Right lobe of liver (tissue), 6 donors: ENCODE results near the gene SHMT2. TPM values are rescaled to one million over a fixed set of nuclear protein-coding genes. Genes with fewer than 3 reads are reported as not detected.

Experiments used
- ATAC-seq, 4 donors: fragments of 200-7000 bp; cut with Tn5 transposase; one replicate each; pipeline ENCODE4 v1.9.1; 2020; ENCODE audit warnings: mild to moderate bottlenecking in 4 of 4, moderate library complexity in 4 of 4
- DNase-seq, 3 donors: peaks; one replicate each; pipeline ENCODE4 v3.0.0-alpha.2; 2020
- H3K27ac ChIP-seq, 3 donors: fragments of 200-600 bp; one replicate each; pipeline ENCODE4 v1.8.0; 2022
- H3K27me3 ChIP-seq, 2 donors: fragments of 200-600 bp; one replicate each; pipeline ENCODE4 v1.8.0; 2022
- H3K36me3 ChIP-seq, 4 donors: fragments of 200-600 bp; sonication (generic) in 1 of 4; one replicate each; pipeline versions ENCODE4 v1.5.1 to v1.8.0; 2017 to 2022; ENCODE audit warnings: control low read depth in 1 of 4
- H3K4me1 ChIP-seq, 4 donors: fragments of 200-600 bp; sonication (generic) in 1 of 4; one replicate each; pipeline versions ENCODE4 v1.5.1 to v1.8.0; 2017 to 2022; ENCODE audit warnings: control low read depth in 1 of 4
- H3K4me3 ChIP-seq, 3 donors: fragments of 200-600 bp; one replicate each; pipeline ENCODE4 v1.8.0; 2022
- H3K9me3 ChIP-seq, 4 donors: fragments of 200-600 bp; sonication (generic) in 1 of 4; one replicate each; pipeline versions ENCODE4 v1.5.1 to v1.8.0; 2017 to 2022; ENCODE audit warnings: control low read depth in 1 of 4
- POLR2A ChIP-seq: fragments of 450-650 bp; IDR thresholded peaks from one replicate; pipeline ENCODE4 v1.6.1; 2017; ENCODE audit warnings: antibody characterized with exemption, mild to moderate bottlenecking
- WGBS: methylation state at CpG from one replicate; pipeline ENCODE4 v1.1.6; 2018; ENCODE audit warnings: low coverage, low lambda C conversion rate; ENCODE audit not compliant: insufficient coverage; ENCODE audit errors: missing lambda C conversion rate; 5-methylcytosine and 5-hydroxymethylcytosine counted together
- intact Hi-C, 2 donors: fragments of 100-400 bp; cut with DNase I; formaldehyde crosslinking; loops; one replicate each; pipeline versions ENCODE4 v1.11.2 to v1.14.1; 2022
- total RNA-seq, 6 experiments: library from RNA; depleted of rRNA in 2 of 6; stranded (reverse); fragments of >200 nt in 2 of 6; fragmentation: NEBNext Ultra II Directional in 3 of 6; extraction: Animal tissue kit (Norgen Biotek cat#: 25700) in 3 of 6; gene quantifications; one replicate each; pipeline versions ENCODE4 v1.1.0 to v1.2.4, GENCODE V29; 2016 to 2023
- TF ChIP-seq, protein P1 (sequence below), 4 donors: fragments of 200-600 bp in 3 of 4; fragments of 450-650 bp in 1 of 4; IDR thresholded peaks; one replicate each; pipeline versions ENCODE4 v1.5.1 to v1.8.0; 2016 to 2022; ENCODE audit warnings: antibody characterized with exemption in 4 of 4, mild to moderate bottlenecking in 2 of 4
- donor health status: DM: no; HTN: yes; CAD: no.
- donor health status: DM: no; HTN: no; CAD: no.
- donor health status: DM: no; HTN: no; CAD: no.
- donor health status: DM: no; HTN: yes; CAD: no.
- donor health status: DM: no; HTN: yes; CAD: no.

The SHMT2 gene
- total RNA-seq, 6 experiments from 2014 or later: 157 to 228 (median 194) TPM

DNA sequence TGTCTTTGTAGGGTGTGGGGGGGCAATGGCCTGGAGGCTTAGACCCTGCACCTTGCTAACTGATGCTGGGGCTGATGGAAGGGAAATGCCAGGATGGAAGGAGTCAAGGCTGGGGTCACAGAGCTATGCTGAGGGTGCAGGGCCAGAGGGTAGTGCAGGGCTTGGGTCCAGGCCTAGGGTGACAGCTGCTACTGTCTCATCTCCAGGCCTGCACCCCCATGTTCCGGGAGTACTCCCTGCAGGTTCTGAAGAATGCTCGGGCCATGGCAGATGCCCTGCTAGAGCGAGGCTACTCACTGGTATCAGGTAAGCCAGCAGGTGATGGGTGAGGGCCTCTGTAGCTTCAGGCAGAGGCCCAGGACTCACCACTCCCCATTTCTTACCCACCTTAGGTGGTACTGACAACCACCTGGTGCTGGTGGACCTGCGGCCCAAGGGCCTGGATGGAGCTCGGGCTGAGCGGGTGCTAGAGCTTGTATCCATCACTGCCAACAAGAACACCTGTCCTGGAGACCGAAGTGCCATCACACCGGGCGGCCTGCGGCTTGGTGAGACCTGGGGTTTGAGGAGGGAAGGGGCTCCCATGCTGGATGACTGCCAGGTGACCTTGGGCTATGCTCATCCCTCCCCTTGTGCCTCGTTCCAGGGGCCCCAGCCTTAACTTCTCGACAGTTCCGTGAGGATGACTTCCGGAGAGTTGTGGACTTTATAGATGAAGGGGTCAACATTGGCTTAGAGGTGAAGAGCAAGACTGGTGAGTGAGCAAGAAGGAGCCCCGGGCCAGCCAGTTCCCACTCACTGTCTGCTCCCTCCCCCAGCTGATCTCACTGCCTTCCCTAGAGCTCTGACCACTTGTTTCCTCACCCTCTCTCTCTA is 4.1 kb downstream of the SHMT2 start:
- DNase-seq: peak in 1 of 3 donors; percentile 18
- intact Hi-C loops: no loop called here
- Histone ChIP-seq H3K27me3 (no peaks in the 10 kb centered on the region), H3K9me3 (no peaks in the 10 kb centered on the region), H3K36me3 (peaks cover 0 to 31% (median 15%) of the 10 kb centered on the region in 4 donors), H3K4me1 (peaks cover 0 to 61% (median 21%) of the 10 kb centered on the region in 4 donors), H3K27ac (peak overlapping the region in 1 of 3 donors; percentile 77), H3K4me3 (no peak overlapping the region)
- no CpG with 5 or more reads among the region's 15 CpGs for WGBS
- ATAC-seq: no peak
- TF ChIP-seq POLR2A: no peak
- TF ChIP-seq, protein P1, sequence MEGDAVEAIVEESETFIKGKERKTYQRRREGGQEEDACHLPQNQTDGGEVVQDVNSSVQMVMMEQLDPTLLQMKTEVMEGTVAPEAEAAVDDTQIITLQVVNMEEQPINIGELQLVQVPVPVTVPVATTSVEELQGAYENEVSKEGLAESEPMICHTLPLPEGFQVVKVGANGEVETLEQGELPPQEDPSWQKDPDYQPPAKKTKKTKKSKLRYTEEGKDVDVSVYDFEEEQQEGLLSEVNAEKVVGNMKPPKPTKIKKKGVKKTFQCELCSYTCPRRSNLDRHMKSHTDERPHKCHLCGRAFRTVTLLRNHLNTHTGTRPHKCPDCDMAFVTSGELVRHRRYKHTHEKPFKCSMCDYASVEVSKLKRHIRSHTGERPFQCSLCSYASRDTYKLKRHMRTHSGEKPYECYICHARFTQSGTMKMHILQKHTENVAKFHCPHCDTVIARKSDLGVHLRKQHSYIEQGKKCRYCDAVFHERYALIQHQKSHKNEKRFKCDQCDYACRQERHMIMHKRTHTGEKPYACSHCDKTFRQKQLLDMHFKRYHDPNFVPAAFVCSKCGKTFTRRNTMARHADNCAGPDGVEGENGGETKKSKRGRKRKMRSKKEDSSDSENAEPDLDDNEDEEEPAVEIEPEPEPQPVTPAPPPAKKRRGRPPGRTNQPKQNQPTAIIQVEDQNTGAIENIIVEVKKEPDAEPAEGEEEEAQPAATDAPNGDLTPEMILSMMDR (IDR thresholded peaks at IDR 0.05): no peak

DNA sequence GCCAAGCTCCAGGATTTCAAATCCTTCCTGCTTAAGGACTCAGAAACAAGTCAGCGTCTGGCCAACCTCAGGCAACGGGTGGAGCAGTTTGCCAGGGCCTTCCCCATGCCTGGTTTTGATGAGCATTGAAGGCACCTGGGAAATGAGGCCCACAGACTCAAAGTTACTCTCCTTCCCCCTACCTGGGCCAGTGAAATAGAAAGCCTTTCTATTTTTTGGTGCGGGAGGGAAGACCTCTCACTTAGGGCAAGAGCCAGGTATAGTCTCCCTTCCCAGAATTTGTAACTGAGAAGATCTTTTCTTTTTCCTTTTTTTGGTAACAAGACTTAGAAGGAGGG is 4.7 kb downstream of the SHMT2 start:
- intact Hi-C loops: no loop called here
- Histone ChIP-seq H3K9me3 (no peaks in the 10 kb centered on the region), H3K4me1 (peaks cover 0 to 58% (median 18%) of the 10 kb centered on the region in 4 donors), H3K27ac (peak overlapping the region in 2 of 3 donors; percentile 33 to 77), H3K36me3 (peaks cover 0 to 31% (median 15%) of the 10 kb centered on the region in 4 donors), H3K4me3 (no peak overlapping the region), H3K27me3 (no peaks in the 10 kb centered on the region)
- WGBS: 59% methylated on average over 3 of the region's 3 CpGs
- no peak for ATAC-seq
- DNase-seq: no peak
- TF ChIP-seq POLR2A: no peak
- TF ChIP-seq, protein P1 (IDR thresholded peaks at IDR 0.05): no peak

DNA sequence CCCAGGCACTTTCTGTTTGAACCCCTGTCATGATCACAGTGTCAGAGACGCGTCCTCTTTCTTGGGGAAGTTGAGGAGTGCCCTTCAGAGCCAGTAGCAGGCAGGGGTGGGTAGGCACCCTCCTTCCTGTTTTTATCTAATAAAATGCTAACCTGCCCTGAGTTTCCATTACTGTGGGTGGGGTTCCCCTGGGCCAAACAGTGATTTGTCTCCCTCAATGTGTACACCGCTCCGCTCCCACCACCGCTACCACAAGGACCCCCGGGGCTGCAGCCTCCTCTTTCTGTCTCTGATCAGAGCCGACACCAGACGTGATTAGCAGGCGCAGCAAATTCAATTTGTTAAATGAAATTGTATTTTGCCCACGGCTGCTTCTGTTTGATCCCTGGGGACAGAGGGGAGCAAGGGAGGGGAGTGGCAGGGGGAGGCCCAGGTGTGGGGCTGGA is 5.1 kb downstream of the SHMT2 start:
- peaks cover 0 to 58% (median 18%) of the 10 kb centered on the region in 4 donors for H3K4me1 ChIP-seq

DNA sequence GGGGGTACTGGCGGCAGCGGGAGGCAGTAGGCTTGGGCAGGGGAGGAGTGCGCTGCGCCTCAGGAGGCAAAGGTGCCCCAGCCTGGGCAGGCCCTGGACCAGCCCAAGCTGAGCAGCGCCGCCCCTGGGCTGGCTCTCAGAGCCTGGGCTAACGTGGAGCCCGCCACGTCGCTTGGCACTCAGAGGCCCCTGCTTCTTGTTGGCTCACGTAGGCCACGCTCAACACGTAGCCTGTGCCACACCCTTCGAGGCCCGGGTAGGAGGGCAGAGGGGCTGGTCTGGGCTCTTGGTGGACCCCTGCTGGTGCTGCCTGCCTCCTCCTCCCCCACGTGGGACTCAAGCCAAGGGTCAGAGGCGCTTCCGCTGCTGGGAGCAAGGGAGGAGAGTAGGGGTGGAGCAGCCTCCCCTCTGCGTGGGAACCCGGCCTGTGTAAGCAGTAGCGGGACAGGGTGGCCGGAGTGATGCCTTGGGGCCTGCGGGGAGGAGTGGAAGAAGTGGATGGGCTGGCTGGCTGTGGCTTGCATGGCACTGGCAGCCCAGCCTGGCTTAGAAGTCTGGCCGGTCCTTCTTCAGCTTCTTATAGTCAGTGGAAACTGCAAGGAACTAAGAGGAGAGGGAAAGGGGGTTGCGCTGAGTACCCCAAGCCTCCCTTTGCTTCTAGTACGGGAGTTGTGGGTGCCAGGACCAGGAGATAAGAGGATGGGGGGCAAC is 5.7 kb downstream of the SHMT2 start:
- no peaks in the 10 kb centered on the region for H3K27me3 ChIP-seq
- intact Hi-C loops: no loop called here
- H3K36me3 ChIP-seq: peaks cover 0 to 31% (median 15%) of the 10 kb centered on the region in 4 donors
- ATAC-seq (peak; percentile 61 to 66 (median 64)), DNase-seq (peak; percentile 89 to 96 (median 92))
- TF ChIP-seq, protein P1 (IDR thresholded peaks at IDR 0.05): peak; percentile 5 to 33 (median 18)
- TF ChIP-seq POLR2A: peak; percentile 58
- peak overlapping the region; percentile 15 to 77 (median 33) for H3K27ac ChIP-seq
- WGBS: 33% methylated on average over 4 of the region's 26 CpGs
- H3K4me1 ChIP-seq: peaks cover 0 to 62% (median 18%) of the 10 kb centered on the region in 4 donors
- no peaks in the 10 kb centered on the region for H3K9me3 ChIP-seq
- peak overlapping the region in 1 of 3 donors; percentile 3 for H3K4me3 ChIP-seq

More for the DNA sequence above, 5.1 kb downstream of the SHMT2 start:
- DNase-seq (no peak), ATAC-seq (no peak)
- H3K9me3 ChIP-seq: no peaks in the 10 kb centered on the region
- no peaks in the 10 kb centered on the region for H3K27me3 ChIP-seq
- intact Hi-C loops: no loop called here
- peaks cover 0 to 31% (median 15%) of the 10 kb centered on the region in 4 donors for H3K36me3 ChIP-seq
- H3K27ac ChIP-seq: peak overlapping the region; percentile 15 to 77 (median 33)
- TF ChIP-seq, protein P1 (IDR thresholded peaks at IDR 0.05): no peak
- WGBS: 42% methylated on average over 7 of the region's 10 CpGs
- H3K4me3 ChIP-seq: no peak overlapping the region
